CD8-positive, alpha-beta memory T cell (primary cell): Measurements from ENCODE around the gene CELA3A. TPM values are rescaled to one million over a fixed set of nuclear protein-coding genes. Genes with fewer than 3 reads are reported as not detected.
"Not testable (repeated sequence)": the region's sequence is repeated elsewhere in the genome, so short reads cannot be mapped to it uniquely, and the experiment has no call there.

Experiments
- CTCF ChIA-PET: fragments of 350-600 bp; sonication (Branson Sonifier 250); formaldehyde crosslinking; loops from one replicate; lab custom pipeline; 2021; ENCODE audit warnings: antibody characterized with exemption; lab: Charles Lee
- POLR2A ChIA-PET: fragments of 350-600 bp; sonication (Branson Sonifier 250); formaldehyde crosslinking; loops from one replicate; lab custom pipeline; 2021; ENCODE audit warnings: antibody characterized with exemption; lab: Charles Lee
- DNase-seq, 5 donors: peaks; one replicate each; pipeline versions ENCODE4 v3.0.0 to v3.0.0-alpha.2; 2020 to 2022; ENCODE audit warnings: mixed read lengths in 1 of 5
- H3K27ac ChIP-seq: one replicate; pipeline ENCODE4 v1.7.0; 2013; ENCODE audit warnings: low read depth, mild to moderate bottlenecking, low read length, moderate library complexity
- H3K27me3 ChIP-seq: 2 replicates; pipeline ENCODE4 v1.7.0; 2013; ENCODE audit warnings: low read length, mild to moderate bottlenecking; ENCODE audit not compliant: insufficient read depth, poor library complexity, severe bottlenecking
- H3K36me3 ChIP-seq: 2 replicates; pipeline ENCODE4 v1.7.0; 2013; ENCODE audit warnings: mild to moderate bottlenecking, low read length, moderate library complexity; ENCODE audit not compliant: insufficient read depth
- H3K4me1 ChIP-seq: 2 replicates; pipeline ENCODE4 v1.7.0; 2013; ENCODE audit warnings: mild to moderate bottlenecking, low read length, moderate library complexity; ENCODE audit not compliant: insufficient read depth
- H3K4me3 ChIP-seq: 2 replicates; pipeline ENCODE4 v1.7.0; 2013; ENCODE audit warnings: mild to moderate bottlenecking, low read length
- H3K9me3 ChIP-seq: 2 replicates; pipeline ENCODE4 v1.7.0; 2013; ENCODE audit warnings: mild to moderate bottlenecking, low read length
- H3K27ac Mint-ChIP-seq, 8 donors: one replicate each; pipeline ENCODE4 v1.8.0; 2020 to 2021; ENCODE audit warnings: mixed read lengths in 8 of 8, mild to moderate bottlenecking in 6 of 8, inconsistent platforms in 3 of 8, moderate library complexity in 3 of 8
- H3K27me3 Mint-ChIP-seq, 2 donors: one replicate each; pipeline ENCODE4 v1.8.0; 2020 to 2021; ENCODE audit warnings: mixed read lengths in 2 of 2, mild to moderate bottlenecking in 1 of 2, moderate library complexity in 1 of 2
- H3K36me3 Mint-ChIP-seq, 3 donors: one replicate each; pipeline ENCODE4 v1.8.0; 2020 to 2021; ENCODE audit warnings: mixed read lengths in 3 of 3, inconsistent platforms in 1 of 3, mild to moderate bottlenecking in 1 of 3
- H3K4me1 Mint-ChIP-seq, 3 donors: one replicate each; pipeline ENCODE4 v1.8.0; 2020 to 2021; ENCODE audit warnings: mixed read lengths in 3 of 3, inconsistent platforms in 1 of 3, mild to moderate bottlenecking in 1 of 3
- H3K4me3 Mint-ChIP-seq, 7 donors: one replicate each; pipeline ENCODE4 v1.8.0; 2020 to 2021; ENCODE audit warnings: mixed read lengths in 7 of 7, mild to moderate bottlenecking in 6 of 7, moderate library complexity in 4 of 7, inconsistent platforms in 2 of 7
- H3K9me3 Mint-ChIP-seq, 5 donors: one replicate each; pipeline ENCODE4 v1.8.0; 2020 to 2022; ENCODE audit warnings: mixed read lengths in 5 of 5, mild to moderate bottlenecking in 3 of 5, moderate library complexity in 2 of 5, inconsistent platforms in 1 of 5
- polyA plus RNA-seq: library from polyadenylated mRNA; unstranded; fragments of 300-500 nt; fragmentation: Illumina TruSeq; gene quantifications from one replicate; pipeline ENCODE4 v1.2.3, GENCODE V29; 2021
- total RNA-seq, 2 experiments: library from RNA; stranded (reverse); gene quantifications; one replicate each; pipeline ENCODE4 v1.2.3, GENCODE V29; 2021

CELA3A gene
- total and polyA plus RNA-seq, 3 experiments from 2014 or later: not detected

DNA sequence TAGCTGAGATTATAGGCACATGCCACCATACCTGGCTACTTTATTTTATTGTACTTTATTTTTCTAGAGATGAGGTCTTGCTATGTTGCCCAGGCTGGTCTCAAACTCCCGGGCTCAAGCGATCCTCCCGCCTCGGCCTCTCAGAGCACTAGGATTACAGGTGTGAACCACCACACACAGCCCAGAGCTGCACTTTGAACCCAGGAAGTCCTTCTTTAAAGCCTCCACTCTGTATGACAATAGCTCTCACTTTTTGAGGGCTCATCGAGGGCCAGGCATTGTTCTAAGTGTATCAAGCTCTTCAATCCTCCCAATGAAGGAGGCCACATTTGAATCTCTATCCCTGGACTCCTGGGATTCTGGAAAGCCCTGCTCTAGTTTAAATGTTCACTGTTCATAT lies 1.0 kb downstream of the CELA3A start:
- H3K4me3 Mint-ChIP-seq, H3K4me3 ChIP-seq, H3K27me3 Mint-ChIP-seq, DNase-seq, H3K9me3 ChIP-seq, H3K36me3 ChIP-seq, H3K27me3 ChIP-seq, H3K9me3 Mint-ChIP-seq, H3K27ac ChIP-seq, H3K4me1 ChIP-seq, H3K27ac Mint-ChIP-seq, POLR2A ChIA-PET, H3K4me1 Mint-ChIP-seq, CTCF ChIA-PET, H3K36me3 Mint-ChIP-seq: not testable (repeated sequence)

DNA sequence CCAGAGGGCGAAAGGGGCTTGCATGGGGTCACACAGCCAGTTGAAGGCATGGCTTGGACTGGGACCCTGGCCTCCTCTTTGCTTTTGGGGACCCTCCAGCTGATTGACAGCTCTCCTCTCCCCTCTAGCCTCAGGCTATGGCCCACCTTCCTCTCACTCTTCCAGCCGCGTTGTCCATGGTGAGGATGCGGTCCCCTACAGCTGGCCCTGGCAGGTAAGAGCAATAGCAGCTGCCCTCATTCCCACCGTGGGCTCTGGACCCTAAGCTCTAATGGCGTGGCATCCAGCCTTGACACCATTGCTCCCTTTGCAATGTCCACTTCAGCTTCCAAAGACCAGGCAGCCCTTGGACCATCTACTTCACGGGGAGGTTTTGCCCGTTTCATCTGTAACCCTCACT lies 1.4 kb downstream of the CELA3A start:
- H3K4me3 Mint-ChIP-seq, H3K9me3 Mint-ChIP-seq, H3K27ac ChIP-seq, H3K36me3 Mint-ChIP-seq, POLR2A ChIA-PET, DNase-seq, CTCF ChIA-PET, H3K27me3 Mint-ChIP-seq, H3K4me1 Mint-ChIP-seq, H3K4me1 ChIP-seq, H3K27me3 ChIP-seq, H3K9me3 ChIP-seq, H3K4me3 ChIP-seq, H3K36me3 ChIP-seq, H3K27ac Mint-ChIP-seq: not testable (repeated sequence)

DNA sequence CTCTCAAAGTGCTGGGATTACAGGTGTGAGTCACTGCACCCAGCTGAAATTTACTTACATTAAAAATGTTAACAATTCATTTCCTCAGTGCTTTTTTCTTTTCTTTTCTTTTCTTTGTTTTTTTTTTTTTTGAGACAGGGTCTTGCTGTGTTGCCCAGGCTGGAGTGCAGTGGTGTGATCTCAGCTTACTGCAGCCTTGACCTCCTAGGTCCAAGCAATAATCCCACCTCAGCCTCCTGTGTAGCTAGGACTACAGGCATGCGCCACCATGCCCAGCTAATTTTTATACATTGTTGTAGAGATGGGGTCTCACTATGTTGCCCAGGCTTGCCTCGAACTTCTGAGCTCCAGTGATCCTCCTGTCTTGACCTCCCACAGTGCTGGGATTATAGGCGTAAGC lies 2.5 kb downstream of the CELA3A start:
- DNase-seq, POLR2A ChIA-PET, H3K4me3 Mint-ChIP-seq, H3K9me3 ChIP-seq, H3K4me1 Mint-ChIP-seq, H3K4me3 ChIP-seq, H3K27ac Mint-ChIP-seq, H3K27ac ChIP-seq, H3K27me3 Mint-ChIP-seq, H3K9me3 Mint-ChIP-seq, H3K27me3 ChIP-seq, H3K4me1 ChIP-seq, H3K36me3 Mint-ChIP-seq, H3K36me3 ChIP-seq: not testable (repeated sequence)
- CTCF ChIA-PET: interaction anchor here (0.8 kb wide), 1 partner anchor 19 kb away, joined by 3 read pairs; no protein-coding TSS in a partner anchor

DNA sequence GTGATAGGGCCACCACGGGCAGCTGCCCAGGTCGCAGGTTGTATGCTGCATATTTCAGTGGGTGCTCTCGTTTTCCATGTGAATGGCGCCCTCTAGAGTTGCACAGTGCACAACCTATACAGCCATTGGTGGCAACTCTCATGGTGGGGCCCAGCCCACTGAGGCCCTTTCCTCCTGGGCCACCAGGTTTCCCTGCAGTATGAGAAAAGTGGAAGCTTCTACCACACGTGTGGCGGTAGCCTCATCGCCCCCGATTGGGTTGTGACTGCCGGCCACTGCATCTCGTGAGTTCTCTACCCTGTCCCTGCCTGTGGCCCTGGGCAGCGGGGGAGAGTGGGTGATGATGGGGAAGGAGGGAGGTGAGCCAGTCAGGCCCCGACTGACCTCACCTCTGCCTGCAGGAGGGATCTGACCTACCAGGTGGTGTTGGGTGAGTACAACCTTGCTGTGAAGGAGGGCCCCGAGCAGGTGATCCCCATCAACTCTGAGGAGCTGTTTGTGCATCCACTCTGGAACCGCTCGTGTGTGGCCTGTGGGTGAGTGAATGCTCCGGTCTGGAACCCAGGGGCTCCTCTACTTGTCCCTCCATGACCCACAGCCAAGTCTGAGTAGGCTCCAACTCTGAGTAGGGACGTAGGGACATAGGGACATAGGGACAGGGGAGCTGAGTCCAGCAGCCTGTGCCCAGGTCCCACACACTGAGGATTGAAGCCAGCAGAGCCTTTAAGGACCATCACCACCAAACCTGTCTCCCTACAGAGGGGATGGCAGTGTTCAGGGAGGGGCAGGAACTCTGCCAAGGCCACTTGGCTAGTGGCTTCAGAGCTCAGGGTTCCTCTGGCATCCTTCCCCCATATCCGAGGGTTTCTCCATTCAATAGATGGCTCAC lies 4.0 kb downstream of the CELA3A start:
- H3K4me3 ChIP-seq, H3K4me1 ChIP-seq, H3K4me1 Mint-ChIP-seq, H3K27ac Mint-ChIP-seq, H3K36me3 ChIP-seq, H3K27ac ChIP-seq, H3K4me3 Mint-ChIP-seq, DNase-seq, H3K36me3 Mint-ChIP-seq, H3K27me3 ChIP-seq, H3K27me3 Mint-ChIP-seq, POLR2A ChIA-PET, H3K9me3 ChIP-seq, H3K9me3 Mint-ChIP-seq, CTCF ChIA-PET: not testable (repeated sequence)

DNA sequence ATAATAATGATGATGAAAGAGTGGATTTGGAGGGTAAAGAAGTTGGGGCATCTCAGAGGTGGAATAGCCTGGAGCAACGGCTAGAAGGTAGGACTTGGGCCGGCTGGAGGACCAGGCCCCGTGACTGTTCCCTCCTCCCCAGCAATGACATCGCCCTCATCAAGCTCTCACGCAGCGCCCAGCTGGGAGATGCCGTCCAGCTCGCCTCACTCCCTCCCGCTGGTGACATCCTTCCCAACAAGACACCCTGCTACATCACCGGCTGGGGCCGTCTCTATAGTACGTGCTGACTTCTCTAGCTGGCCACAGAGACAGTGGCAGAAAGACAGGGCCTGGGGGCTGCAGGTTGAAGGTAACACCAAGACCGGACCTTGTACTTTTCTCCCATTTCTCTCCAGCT lies 5.3 kb downstream of the CELA3A start:
- H3K9me3 Mint-ChIP-seq, H3K27ac ChIP-seq, H3K9me3 ChIP-seq, CTCF ChIA-PET, H3K36me3 ChIP-seq, POLR2A ChIA-PET, DNase-seq, H3K36me3 Mint-ChIP-seq, H3K4me3 Mint-ChIP-seq, H3K4me1 ChIP-seq, H3K27me3 Mint-ChIP-seq, H3K27me3 ChIP-seq, H3K4me3 ChIP-seq, H3K4me1 Mint-ChIP-seq: not testable (repeated sequence)
- H3K27ac Mint-ChIP-seq: peak overlapping the region in 1 of 8 donors; percentile 63

DNA sequence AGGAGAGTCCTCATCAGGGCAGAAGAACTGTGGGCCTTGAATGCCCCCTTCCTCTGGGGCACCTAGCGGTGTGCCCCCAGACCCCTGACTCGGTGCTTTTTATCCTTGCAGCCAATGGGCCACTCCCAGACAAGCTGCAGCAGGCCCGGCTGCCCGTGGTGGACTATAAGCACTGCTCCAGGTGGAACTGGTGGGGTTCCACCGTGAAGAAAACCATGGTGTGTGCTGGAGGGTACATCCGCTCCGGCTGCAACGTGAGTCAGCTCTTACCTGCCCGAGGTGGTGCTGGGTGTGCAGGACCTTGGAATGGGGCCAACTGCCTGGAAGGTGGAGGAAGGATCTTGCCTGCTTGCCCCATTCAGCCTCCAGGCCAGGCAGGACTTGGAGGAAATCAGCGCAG lies 5.8 kb downstream of the CELA3A start:
- H3K4me3 Mint-ChIP-seq, CTCF ChIA-PET, H3K27ac ChIP-seq, H3K36me3 Mint-ChIP-seq, H3K4me1 Mint-ChIP-seq, POLR2A ChIA-PET, H3K4me3 ChIP-seq, H3K36me3 ChIP-seq, H3K9me3 ChIP-seq, H3K4me1 ChIP-seq, H3K27ac Mint-ChIP-seq, H3K27me3 ChIP-seq, H3K27me3 Mint-ChIP-seq, DNase-seq, H3K9me3 Mint-ChIP-seq: not testable (repeated sequence)

DNA sequence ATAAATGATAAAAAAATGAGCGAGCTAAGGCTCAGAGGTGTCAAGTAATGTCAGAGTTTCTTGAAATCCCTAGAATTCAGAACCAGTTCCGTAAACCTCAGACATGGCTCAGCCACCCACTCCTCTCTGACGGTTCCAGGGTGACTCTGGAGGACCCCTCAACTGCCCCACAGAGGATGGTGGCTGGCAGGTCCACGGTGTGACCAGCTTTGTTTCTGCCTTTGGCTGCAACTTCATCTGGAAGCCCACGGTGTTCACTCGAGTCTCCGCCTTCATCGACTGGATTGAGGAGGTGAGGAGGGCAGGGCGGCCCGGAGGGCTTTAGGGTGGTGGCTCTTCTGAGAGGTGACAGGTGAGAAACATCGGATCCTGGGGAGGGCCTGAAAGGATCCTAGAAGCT lies 8.1 kb downstream of the CELA3A start:
- H3K27me3 ChIP-seq, H3K9me3 Mint-ChIP-seq, H3K36me3 Mint-ChIP-seq, POLR2A ChIA-PET, H3K27ac ChIP-seq, DNase-seq, H3K4me3 Mint-ChIP-seq, H3K9me3 ChIP-seq, H3K4me1 Mint-ChIP-seq, H3K27ac Mint-ChIP-seq, H3K4me1 ChIP-seq, H3K36me3 ChIP-seq, H3K27me3 Mint-ChIP-seq, H3K4me3 ChIP-seq: not testable (repeated sequence)
- CTCF ChIA-PET: interaction anchor here (1.1 kb wide), 1 partner anchor 13 kb away, joined by 3 read pairs; no protein-coding TSS in a partner anchor

DNA sequence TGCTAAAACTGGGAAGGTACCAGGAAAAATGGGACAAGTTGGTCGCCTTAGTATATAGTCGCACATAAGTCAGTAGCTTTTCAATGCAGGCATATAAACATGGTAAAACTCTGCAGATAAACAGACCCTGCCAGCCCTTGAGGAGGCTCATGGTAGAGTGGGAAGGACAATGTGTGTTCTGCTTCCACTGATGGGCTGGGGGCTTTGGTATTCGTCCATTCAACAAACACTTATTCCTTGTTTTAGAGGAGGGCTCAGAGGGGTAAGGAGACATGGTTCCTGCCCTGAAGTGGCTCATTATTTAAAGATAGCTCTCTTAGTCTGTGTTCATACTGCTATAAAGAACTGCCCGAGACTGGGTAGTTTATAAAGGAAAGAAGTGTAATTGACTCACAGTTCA lies 11.3 kb downstream of the CELA3A start:
- POLR2A ChIA-PET, H3K9me3 Mint-ChIP-seq, CTCF ChIA-PET, H3K4me3 ChIP-seq, H3K4me3 Mint-ChIP-seq, H3K27ac ChIP-seq, H3K9me3 ChIP-seq, H3K36me3 Mint-ChIP-seq, H3K36me3 ChIP-seq, H3K27me3 ChIP-seq, H3K27me3 Mint-ChIP-seq, H3K27ac Mint-ChIP-seq, H3K4me1 ChIP-seq, H3K4me1 Mint-ChIP-seq, DNase-seq: not testable (repeated sequence)
